ENCODE data around the gene FHOD3. TPM values are rescaled to one million over a fixed set of nuclear protein-coding genes. Genes with fewer than 3 reads are reported as not detected.

Gene FHOD3
- total and polyA plus RNA-seq, 9 of the 15 experiments (the other 6 are each of a cell fraction or from before 2014, with no cell fraction given), result 0.11 TPM; not detected in 8

DNA sequence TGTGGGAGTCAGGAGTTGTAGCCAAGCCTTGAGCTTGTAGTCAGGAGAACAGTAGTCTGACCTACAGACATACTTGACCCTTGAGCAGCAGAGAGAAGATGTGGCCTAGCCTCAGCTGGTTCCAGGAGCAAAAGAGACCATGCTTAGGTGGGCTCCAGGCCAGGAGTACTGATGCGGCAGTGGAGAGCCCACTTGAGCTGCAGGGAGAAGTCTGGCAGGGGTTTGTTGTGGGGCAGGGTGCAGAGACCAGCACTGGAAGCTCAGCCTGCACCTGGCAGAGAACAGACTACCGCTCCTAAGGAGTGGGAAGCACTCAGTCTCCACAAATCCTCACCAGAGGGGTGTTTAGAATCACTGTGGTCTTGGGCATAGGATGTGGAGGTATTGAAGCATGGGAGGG is 333.4 kb downstream of the FHOD3 start:
- Histone ChIP-seq H2AFZ (ENCODE audit: low read depth, low read length) (no peak overlapping the region), H3K27ac (ENCODE audit: extremely low read depth, low read depth, low read length) (no peak overlapping the region), H3K4me1 (replicated peaks in 1 of 2; ENCODE audit: control insufficient read depth in 2 of 2, insufficient read depth in 2 of 2, low read length in 2 of 2) (no peaks in the 10 kb centered on the region), H3K4me3 (no peak overlapping the region), H3K9ac (ENCODE audit: insufficient read depth in 1 of 2, low read depth in 2 of 2, low read length in 2 of 2) (no peak overlapping the region), H3K27me3 (ENCODE audit: control insufficient read depth in 2 of 2, insufficient read depth in 2 of 2, low read length in 2 of 2) (no peaks in the 10 kb centered on the region; a peak in 2 of 5 replicates), H3K9me3 (replicated peaks; ENCODE audit: control insufficient read depth, insufficient read depth, low read depth, low read length) (no peaks in the 10 kb centered on the region), H3K79me2 (ENCODE audit: control insufficient read depth, insufficient read depth, low read length) (no peaks in the 10 kb centered on the region), H3K4me2 (ENCODE audit: insufficient read depth, low read length) (no peak overlapping the region), H4K20me1 (replicated peaks; ENCODE audit: control insufficient read depth, insufficient read depth, low read length) (no peaks in the 10 kb centered on the region), H3K36me3 (ENCODE audit: control insufficient read depth, insufficient read depth, low read length) (no peaks in the 10 kb centered on the region), H3K9me1 (ENCODE audit: control insufficient read depth, insufficient read depth, low read length) (no peaks in the 10 kb centered on the region)
- no peak for FAIRE-seq
- in situ Hi-C loops (cut with MboI) (no loop called here), intact Hi-C loops (cut with micrococcal nuclease) (no loop called here)
- POLR2A ChIA-PET, result no interaction called here
- 0% methylated on average over 2 of the region's 2 CpGs for WGBS (ENCODE audit: insufficient coverage, low coverage, missing lambda C conversion rate)
- BruUV-seq (replicated peaks), result no TSS peak
- CTCF ChIA-PET (ENCODE audit: low intra/inter-chr PET ratio), result no interaction called here
- TF ChIP-seq KAT2B (IDR thresholded peaks at IDR 0.05; ENCODE audit: low read depth, low read length), result no peak
- TF ChIP-seq, protein P1, sequence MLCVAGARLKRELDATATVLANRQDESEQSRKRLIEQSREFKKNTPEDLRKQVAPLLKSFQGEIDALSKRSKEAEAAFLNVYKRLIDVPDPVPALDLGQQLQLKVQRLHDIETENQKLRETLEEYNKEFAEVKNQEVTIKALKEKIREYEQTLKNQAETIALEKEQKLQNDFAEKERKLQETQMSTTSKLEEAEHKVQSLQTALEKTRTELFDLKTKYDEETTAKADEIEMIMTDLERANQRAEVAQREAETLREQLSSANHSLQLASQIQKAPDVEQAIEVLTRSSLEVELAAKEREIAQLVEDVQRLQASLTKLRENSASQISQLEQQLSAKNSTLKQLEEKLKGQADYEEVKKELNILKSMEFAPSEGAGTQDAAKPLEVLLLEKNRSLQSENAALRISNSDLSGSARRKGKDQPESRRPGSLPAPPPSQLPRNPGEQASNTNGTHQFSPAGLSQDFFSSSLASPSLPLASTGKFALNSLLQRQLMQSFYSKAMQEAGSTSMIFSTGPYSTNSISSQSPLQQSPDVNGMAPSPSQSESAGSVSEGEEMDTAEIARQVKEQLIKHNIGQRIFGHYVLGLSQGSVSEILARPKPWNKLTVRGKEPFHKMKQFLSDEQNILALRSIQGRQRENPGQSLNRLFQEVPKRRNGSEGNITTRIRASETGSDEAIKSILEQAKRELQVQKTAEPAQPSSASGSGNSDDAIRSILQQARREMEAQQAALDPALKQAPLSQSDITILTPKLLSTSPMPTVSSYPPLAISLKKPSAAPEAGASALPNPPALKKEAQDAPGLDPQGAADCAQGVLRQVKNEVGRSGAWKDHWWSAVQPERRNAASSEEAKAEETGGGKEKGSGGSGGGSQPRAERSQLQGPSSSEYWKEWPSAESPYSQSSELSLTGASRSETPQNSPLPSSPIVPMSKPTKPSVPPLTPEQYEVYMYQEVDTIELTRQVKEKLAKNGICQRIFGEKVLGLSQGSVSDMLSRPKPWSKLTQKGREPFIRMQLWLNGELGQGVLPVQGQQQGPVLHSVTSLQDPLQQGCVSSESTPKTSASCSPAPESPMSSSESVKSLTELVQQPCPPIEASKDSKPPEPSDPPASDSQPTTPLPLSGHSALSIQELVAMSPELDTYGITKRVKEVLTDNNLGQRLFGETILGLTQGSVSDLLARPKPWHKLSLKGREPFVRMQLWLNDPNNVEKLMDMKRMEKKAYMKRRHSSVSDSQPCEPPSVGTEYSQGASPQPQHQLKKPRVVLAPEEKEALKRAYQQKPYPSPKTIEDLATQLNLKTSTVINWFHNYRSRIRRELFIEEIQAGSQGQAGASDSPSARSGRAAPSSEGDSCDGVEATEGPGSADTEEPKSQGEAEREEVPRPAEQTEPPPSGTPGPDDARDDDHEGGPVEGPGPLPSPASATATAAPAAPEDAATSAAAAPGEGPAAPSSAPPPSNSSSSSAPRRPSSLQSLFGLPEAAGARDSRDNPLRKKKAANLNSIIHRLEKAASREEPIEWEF (CRISPR knock-in tag; IDR thresholded peaks at IDR 0.05), result no peak
- TF ChIP-seq HSF4 (CRISPR knock-in tag; IDR thresholded peaks at IDR 0.05; ENCODE audit: borderline replicate concordance), result no peak
- TF ChIP-seq RBM39 (optimal IDR thresholded peaks at IDR 0.05; ENCODE audit: low read depth, low read length), result no peak
- no peak for TF ChIP-seq NFATC3 (IDR thresholded peaks at IDR 0.05)
- no peak for TF ChIP-seq ARHGAP35 (IDR thresholded peaks at IDR 0.05; ENCODE audit: partially characterized antibody)
- no peak for TF ChIP-seq SMARCA4 (IDR thresholded peaks at IDR 0.05)
- TF ChIP-seq, protein P2, sequence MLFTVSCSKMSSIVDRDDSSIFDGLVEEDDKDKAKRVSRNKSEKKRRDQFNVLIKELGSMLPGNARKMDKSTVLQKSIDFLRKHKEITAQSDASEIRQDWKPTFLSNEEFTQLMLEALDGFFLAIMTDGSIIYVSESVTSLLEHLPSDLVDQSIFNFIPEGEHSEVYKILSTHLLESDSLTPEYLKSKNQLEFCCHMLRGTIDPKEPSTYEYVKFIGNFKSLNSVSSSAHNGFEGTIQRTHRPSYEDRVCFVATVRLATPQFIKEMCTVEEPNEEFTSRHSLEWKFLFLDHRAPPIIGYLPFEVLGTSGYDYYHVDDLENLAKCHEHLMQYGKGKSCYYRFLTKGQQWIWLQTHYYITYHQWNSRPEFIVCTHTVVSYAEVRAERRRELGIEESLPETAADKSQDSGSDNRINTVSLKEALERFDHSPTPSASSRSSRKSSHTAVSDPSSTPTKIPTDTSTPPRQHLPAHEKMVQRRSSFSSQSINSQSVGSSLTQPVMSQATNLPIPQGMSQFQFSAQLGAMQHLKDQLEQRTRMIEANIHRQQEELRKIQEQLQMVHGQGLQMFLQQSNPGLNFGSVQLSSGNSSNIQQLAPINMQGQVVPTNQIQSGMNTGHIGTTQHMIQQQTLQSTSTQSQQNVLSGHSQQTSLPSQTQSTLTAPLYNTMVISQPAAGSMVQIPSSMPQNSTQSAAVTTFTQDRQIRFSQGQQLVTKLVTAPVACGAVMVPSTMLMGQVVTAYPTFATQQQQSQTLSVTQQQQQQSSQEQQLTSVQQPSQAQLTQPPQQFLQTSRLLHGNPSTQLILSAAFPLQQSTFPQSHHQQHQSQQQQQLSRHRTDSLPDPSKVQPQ (CRISPR knock-in tag; IDR thresholded peaks at IDR 0.05; ENCODE audit: borderline replicate concordance), result no peak
- TF ChIP-seq IFI16 (CRISPR knock-in tag; IDR thresholded peaks at IDR 0.05), result no peak
- no peak for TF ChIP-seq ZFP30 (CRISPR knock-in tag; IDR thresholded peaks at IDR 0.05; ENCODE audit: borderline replicate concordance)
- DNase-seq (ENCODE audit: extremely low read depth in 1 of 4, low spot score in 3 of 4), result no peak
- no peak for ATAC-seq

Measured in K562 (cell line).